GM18868 (cell line): ENCODE data around the gene BLOC1S1.

Source experiments
- ATAC-seq: cut with Tn5 transposase; IDR thresholded peaks from one replicate; pipeline ENCODE4 v1.9.1; 2021; ENCODE audit warnings: mild to moderate bottlenecking, moderate library complexity; ENCODE audit not compliant: unreplicated experiment

BLOC1S1 gene

GRCh38 chr12:55715833-55716581 lies at the start of gene BLOC1S1:
BLOC1S1 (plus strand) TSS chr12:55716046; CDS start chr12:55716052, 6 bp downstream.
- ATAC-seq: peak; percentile 80

- no peak for ATAC-seq
Measured at GRCh38 chr12:55666508-55666907, 49.3 kb upstream of the BLOC1S1 start.

DNA sequence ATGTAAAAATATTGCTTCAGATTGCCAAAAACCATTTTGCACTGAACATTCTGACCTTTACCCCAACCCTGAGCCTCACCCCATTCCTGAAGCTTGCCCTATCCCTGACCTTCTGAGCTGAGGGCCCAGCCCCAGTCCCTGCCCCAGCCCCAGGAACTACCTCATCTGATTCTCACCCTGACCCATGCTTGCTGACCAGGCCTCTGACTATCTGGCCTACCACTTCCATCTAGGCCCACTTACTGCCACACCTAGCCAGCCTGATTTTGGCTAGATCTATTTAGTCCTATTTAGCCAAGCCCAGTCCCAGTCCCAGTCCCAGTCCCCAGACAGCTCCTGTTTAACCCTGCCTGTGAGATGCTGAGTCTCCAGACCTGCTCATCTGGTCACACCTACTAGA lies 45.6 kb upstream of the BLOC1S1 start:
- ATAC-seq: no peak

- ATAC-seq: no peak
Measured at GRCh38 chr12:55671746-55672145, 44.1 kb upstream of the BLOC1S1 start.

- peak; percentile 99 for ATAC-seq
Measured at GRCh38 chr12:55673638-55674037, 42.2 kb upstream of the BLOC1S1 start.

DNA sequence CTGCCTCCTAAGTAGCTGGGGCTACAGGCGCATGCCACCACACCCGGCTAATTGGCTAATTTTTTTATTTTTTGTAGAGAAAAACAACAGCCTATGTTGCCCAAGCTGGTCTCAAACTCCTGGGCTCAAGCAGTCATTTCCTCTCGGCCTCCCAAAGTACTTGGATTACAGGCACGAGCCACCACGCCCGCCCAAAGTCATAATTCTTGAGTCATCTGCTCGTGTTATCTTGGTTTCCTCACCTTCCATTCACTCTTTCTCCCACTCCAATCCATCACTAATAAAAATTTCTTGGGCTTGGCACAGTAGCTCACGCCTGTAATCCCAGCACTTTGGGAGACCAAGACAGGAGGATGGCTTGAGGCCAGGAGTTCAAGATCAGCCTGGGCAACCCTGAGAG lies 40.2 kb upstream of the BLOC1S1 start:
- ATAC-seq: no peak

DNA sequence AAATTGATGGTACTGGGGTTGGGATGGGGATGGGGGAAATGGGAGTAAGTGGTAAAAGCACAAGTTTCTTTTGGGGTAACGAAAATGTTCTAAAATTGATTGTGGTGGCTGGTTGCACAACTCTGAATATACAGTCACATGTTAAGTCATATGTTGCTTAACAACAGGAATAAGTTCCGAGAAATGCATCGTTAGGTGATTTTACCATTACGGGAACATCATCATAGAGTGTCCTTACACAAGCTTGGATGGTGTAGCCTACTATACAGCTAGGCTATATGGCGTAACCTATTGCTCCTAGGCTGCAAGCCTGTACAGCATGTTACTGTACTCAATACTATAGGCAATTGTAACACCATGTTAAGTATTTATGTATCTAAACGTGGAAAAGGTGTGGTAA lies 39.1 kb upstream of the BLOC1S1 start:
- no peak for ATAC-seq

- no peak for ATAC-seq
Measured at GRCh38 chr12:55679691-55680090, 36.2 kb upstream of the BLOC1S1 start.

- peak; percentile 52 for ATAC-seq
Measured at GRCh38 chr12:55681142-55682077, 34.4 kb upstream of the BLOC1S1 start.

DNA sequence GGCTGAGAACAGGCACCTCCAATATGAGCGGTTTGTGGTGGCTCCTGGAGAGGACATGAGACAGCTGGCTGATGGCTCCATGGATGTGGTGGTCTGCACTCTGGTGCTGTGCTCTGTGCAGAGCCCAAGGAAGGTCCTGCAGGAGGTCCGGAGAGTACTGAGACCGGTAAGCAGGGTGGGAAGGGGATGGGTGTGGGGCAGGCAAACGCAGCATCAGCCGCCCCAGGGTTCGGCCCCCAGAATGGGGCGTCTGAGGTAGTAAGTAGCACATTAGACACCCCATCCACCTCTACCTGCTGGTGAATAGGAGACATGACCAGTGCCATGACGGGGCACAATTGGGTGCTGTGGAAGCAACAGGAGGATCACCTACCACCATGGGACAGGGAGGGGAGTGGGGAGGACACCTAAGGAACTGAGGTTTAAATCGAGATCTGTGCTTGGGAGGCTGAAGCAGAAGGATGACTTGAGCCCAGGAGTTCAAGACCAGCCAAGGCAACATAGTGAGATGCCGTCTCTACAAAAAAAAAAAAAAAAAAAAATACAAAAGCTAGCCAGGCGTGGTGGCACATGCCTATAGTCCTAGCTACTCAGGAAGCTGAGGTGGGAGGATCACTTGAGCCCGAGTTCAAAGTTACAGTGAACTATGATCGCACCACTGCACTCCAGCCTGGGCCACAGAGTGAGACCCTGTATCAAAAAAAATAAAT lies 33.6 kb upstream of the BLOC1S1 start:
- no peak for ATAC-seq

DNA sequence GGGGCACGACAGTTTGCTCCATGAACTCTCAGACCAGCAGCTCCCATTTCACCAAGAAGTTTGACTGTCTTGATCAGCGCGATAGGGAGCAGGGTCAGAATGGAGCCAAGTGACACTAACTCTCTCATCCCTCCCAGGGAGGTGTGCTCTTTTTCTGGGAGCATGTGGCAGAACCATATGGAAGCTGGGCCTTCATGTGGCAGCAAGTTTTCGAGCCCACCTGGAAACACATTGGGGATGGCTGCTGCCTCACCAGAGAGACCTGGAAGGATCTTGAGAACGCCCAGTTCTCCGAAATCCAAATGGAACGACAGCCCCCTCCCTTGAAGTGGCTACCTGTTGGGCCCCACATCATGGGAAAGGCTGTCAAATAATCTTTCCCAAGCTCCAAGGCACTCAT lies 32.2 kb upstream of the BLOC1S1 start:
- ATAC-seq: no peak

- no peak for ATAC-seq
Measured at GRCh38 chr12:55684761-55685370, 31.0 kb upstream of the BLOC1S1 start.

GRCh38 chr12:55685671-55686070 lies 30.2 kb upstream of the BLOC1S1 start:
- ATAC-seq: no peak

DNA sequence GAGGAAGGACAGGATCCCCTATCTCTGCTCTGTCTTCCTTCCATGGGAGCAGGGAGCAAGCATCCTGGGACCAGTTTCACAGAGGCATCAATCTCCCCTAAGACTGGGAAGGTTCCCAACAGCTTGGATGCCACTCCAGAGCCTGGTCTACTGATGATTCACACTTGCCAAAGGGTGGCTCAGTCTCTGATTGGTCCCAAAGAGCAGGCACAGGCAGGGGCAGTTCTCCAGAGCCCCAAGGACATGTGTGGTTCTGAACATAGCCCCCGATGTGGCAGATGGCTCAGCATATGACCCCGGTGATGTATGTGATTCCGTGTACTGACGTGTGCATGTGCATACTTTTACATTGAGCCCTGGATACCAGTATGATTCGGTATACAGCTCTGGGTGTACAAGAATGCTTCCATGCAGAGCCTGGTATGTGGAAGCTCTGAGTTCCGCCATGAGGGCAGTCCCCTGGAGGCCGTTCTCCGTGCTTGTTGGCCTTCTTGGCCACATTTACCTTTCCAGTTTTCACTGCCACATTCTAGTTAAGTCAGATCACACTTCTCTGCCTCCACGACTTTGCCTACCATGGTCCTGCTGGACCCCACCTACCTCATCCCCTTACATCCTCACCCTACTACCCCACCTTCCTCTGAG lies 29.4 kb upstream of the BLOC1S1 start:
- no peak for ATAC-seq

GRCh38 chr12:55687746-55688145 lies 28.1 kb upstream of the BLOC1S1 start:
- peak; percentile 74 for ATAC-seq

DNA sequence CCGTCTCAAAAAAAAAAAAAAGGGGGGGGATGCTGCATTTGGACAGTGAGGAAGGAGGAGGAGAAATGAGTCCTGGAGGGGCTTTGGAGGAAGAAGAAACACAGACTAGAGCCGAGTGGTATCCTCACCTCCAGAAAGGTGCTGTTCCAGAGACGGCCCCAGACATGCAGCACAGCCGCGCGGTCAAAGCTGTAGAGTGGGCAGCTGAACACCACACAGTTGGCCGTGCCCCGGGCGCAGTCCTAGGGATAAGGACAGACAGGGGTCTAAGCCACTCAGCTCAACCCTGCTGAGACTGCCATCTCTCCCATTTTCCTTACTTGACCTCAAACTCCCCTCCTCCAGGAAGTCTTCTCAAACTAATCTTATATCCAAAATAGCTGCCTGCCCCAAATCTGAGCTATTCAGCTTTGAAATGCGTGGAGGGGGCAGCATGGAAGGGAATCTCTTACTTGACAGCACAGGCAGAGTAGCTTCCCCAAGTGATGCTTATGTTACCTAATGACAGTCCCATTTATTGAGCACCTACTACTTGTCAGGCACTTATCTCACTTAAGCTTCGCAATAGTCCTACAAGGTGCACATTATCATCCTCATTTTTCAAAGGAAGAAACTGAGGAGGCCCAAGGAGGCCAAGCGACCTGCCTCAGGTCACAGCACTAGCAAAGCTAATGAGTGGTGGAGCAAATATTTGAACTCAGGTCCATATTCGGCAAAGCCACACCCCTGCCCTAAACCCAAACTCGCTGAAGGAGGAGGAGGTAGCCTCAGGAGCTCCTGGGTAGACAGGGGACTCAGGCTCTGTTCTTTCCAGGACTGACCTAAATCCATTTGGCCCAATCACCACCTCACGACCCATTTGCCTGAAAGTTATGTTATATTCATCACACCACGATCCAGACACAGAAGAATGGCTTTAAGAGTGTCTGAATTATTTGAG lies 26.9 kb upstream of the BLOC1S1 start:
- ATAC-seq: no peak

- ATAC-seq: no peak
Measured at GRCh38 chr12:55692631-55693322, 23.1 kb upstream of the BLOC1S1 start.

DNA sequence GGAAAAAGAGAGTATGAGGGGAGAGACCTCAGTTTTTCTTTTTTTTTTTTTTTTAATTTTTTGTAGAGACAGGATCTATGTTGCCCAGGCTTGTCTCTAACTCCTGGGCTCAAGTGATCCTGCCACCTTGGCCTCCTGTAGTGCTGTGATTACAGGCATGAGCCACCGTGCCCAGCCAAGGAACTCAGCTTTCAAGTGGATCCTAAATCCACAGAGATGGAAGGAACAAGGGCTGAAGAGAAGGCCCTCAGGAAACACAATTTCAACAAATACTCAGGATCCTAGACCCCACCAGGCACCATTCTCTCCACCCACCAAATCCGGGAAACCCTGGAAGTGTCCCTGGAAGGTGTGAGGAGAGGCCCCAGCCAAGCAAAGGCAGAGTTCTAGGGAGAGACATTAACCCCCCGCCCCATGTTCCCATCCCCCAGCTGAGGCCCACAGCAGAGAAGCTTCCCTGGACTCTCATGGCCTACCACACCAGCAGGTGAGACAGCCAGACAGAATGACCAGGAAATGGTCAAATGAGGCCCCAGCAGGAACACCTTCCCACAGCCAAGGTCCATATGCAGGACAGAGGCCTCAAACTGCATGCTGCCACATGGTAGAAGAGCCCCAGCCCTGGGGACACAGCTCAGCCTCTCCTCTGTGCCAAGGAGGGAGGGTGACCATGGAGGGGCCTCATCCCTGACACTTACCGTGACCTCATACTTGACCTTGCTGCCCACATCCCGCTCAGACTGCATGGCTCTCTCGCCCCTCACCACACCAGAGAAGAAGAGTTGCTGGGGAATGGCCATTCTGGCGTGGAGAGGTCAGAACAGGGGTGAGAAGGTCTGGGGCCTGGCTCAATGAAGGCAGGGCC lies 22.3 kb upstream of the BLOC1S1 start:
- ATAC-seq: no peak
